Measurements from ENCODE around the gene BRIP1. TPM values are rescaled to one million over a fixed set of nuclear protein-coding genes. Genes with fewer than 3 reads are reported as not detected.

The BRIP1 gene
- total RNA-seq, 1 donor: 6.2 TPM

GRCh38 chr17:61726977-61727376 lies 136.4 kb downstream of the BRIP1 start:
- Histone ChIP-seq H2AFZ (ENCODE audit: low read length) (no peak overlapping the region), H3K4me2 (ENCODE audit: insufficient read depth, low read length) (no peak overlapping the region), H3K4me1 (ENCODE audit: insufficient read depth, low read length) (no peaks in the 10 kb centered on the region), H4K20me1 (ENCODE audit: insufficient read depth, low read length) (no peaks in the 10 kb centered on the region), H3K79me2 (ENCODE audit: insufficient read depth, low read length) (no peaks in the 10 kb centered on the region), H3K36me3 (ENCODE audit: insufficient read depth, low read length) (no peaks in the 10 kb centered on the region), H3K9me3 (ENCODE audit: low read depth, low read length) (no peaks in the 10 kb centered on the region), H3K27ac (ENCODE audit: low read depth, low read length) (no peak overlapping the region), H3K4me3 (ENCODE audit: insufficient read depth, low read length) (no peak overlapping the region), H3K27me3 (ENCODE audit: insufficient read depth, low read length) (no peaks in the 10 kb centered on the region)
- no peak for TF ChIP-seq CTCF (IDR thresholded peaks at IDR 0.05; ENCODE audit: extremely low read depth, low read depth, low read length)
- DNase-seq (ENCODE audit: insufficient read length, low spot score, missing footprints): no peak

DNA sequence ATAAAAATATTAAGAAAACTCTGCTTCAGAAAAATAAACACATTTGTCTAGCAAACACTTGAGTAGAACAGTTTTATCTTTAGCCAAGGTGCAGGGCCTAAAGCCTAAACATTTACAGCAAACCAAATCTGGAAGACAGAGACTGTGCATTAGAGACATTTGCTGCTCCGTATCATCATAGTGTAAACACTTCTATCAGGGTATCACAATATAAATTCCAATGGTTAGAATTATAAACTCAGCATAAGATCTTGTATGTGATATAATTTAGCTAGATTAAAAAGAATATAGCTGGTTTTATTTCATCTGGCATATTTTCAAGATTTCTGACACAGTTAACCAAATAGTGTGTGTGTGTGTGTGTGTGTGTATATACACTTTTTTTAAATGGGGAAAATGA lies 138.6 kb downstream of the BRIP1 start:
- DNase-seq (ENCODE audit: insufficient read length, low spot score, missing footprints): no peak
- H2AFZ ChIP-seq (ENCODE audit: low read length): no peak overlapping the region
- H3K79me2 ChIP-seq (ENCODE audit: insufficient read depth, low read length): no peaks in the 10 kb centered on the region

DNA sequence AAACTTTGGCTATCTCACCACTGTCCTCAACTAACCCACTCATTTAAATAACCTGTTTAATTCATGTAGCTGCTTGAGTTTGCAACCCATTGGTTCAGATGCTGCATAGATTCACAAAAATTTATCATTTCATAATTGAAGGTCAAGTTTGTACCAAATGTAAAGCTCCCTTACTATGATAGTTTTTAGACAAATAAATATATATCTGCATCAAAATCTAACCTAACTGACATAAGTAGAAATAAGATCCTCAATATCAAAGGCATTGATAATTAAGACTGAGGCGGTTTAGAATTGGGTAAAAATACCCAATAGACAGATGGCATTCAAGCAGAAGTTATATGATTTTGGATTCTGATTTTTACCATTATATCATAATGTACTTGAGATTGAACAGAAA lies 139.4 kb downstream of the BRIP1 start:
- H4K20me1 ChIP-seq (ENCODE audit: insufficient read depth, low read length): no peaks in the 10 kb centered on the region
- H3K4me2 ChIP-seq (ENCODE audit: insufficient read depth, low read length): no peak overlapping the region
- no peak for TF ChIP-seq CTCF (IDR thresholded peaks at IDR 0.05; ENCODE audit: extremely low read depth, low read depth, low read length)
- no peak overlapping the region for H3K4me3 ChIP-seq (ENCODE audit: insufficient read depth, low read length)
- no peaks in the 10 kb centered on the region for H3K27me3 ChIP-seq (ENCODE audit: insufficient read depth, low read length)
- no peaks in the 10 kb centered on the region for H3K9me3 ChIP-seq (ENCODE audit: low read depth, low read length)
- no peaks in the 10 kb centered on the region for H3K4me1 ChIP-seq (ENCODE audit: insufficient read depth, low read length)
- no peaks in the 10 kb centered on the region for H3K36me3 ChIP-seq (ENCODE audit: insufficient read depth, low read length)
- H3K79me2 ChIP-seq (ENCODE audit: insufficient read depth, low read length): no peaks in the 10 kb centered on the region
- H3K27ac ChIP-seq (ENCODE audit: low read depth, low read length): no peak overlapping the region
- DNase-seq (ENCODE audit: insufficient read length, low spot score, missing footprints): no peak
- no peak overlapping the region for H2AFZ ChIP-seq (ENCODE audit: low read length)

More for the DNA sequence above, 138.6 kb downstream of the BRIP1 start:
- H3K27me3 ChIP-seq (ENCODE audit: insufficient read depth, low read length): no peaks in the 10 kb centered on the region
- no peaks in the 10 kb centered on the region for H3K9me3 ChIP-seq (ENCODE audit: low read depth, low read length)
- H3K27ac ChIP-seq (ENCODE audit: low read depth, low read length): no peak overlapping the region
- H3K4me3 ChIP-seq (ENCODE audit: insufficient read depth, low read length): no peak overlapping the region
- no peaks in the 10 kb centered on the region for H3K36me3 ChIP-seq (ENCODE audit: insufficient read depth, low read length)
- no peaks in the 10 kb centered on the region for H3K4me1 ChIP-seq (ENCODE audit: insufficient read depth, low read length)
- no peak overlapping the region for H3K4me2 ChIP-seq (ENCODE audit: insufficient read depth, low read length)
- H4K20me1 ChIP-seq (ENCODE audit: insufficient read depth, low read length): no peaks in the 10 kb centered on the region
- TF ChIP-seq CTCF (IDR thresholded peaks at IDR 0.05; ENCODE audit: extremely low read depth, low read depth, low read length): no peak

GRCh38 chr17:61723183-61723582 lies 140.1 kb downstream of the BRIP1 start:
- DNase-seq (ENCODE audit: insufficient read length, low spot score, missing footprints): no peak
- Histone ChIP-seq H3K79me2 (ENCODE audit: insufficient read depth, low read length) (no peaks in the 10 kb centered on the region), H4K20me1 (ENCODE audit: insufficient read depth, low read length) (no peaks in the 10 kb centered on the region), H3K4me3 (ENCODE audit: insufficient read depth, low read length) (no peak overlapping the region), H3K4me1 (ENCODE audit: insufficient read depth, low read length) (no peaks in the 10 kb centered on the region), H3K27ac (ENCODE audit: low read depth, low read length) (no peak overlapping the region), H3K4me2 (ENCODE audit: insufficient read depth, low read length) (no peak overlapping the region), H3K36me3 (ENCODE audit: insufficient read depth, low read length) (no peaks in the 10 kb centered on the region), H3K27me3 (ENCODE audit: insufficient read depth, low read length) (no peaks in the 10 kb centered on the region), H3K9me3 (ENCODE audit: low read depth, low read length) (peaks cover under 1% of the 10 kb centered on the region), H2AFZ (ENCODE audit: low read length) (no peak overlapping the region)
- no peak for TF ChIP-seq CTCF (IDR thresholded peaks at IDR 0.05; ENCODE audit: extremely low read depth, low read depth, low read length)
